Ectodermal cell (in vitro differentiated cells): ENCODE data around the gene OBI1.

ENCODE experiments used
- H3K27ac ChIP-seq: 2 replicates; pipeline ENCODE4 v1.7.0; 2013; ENCODE audit warnings: mild to moderate bottlenecking, low read depth, low read length; ENCODE audit not compliant: insufficient read depth, poor library complexity, severe bottlenecking
- H3K27me3 ChIP-seq: 2 replicates; pipeline ENCODE4 v1.7.0; 2013; ENCODE audit warnings: mild to moderate bottlenecking, low read length; ENCODE audit not compliant: insufficient read depth, control insufficient read depth, poor library complexity, severe bottlenecking
- H3K36me3 ChIP-seq: one replicate; pipeline ENCODE4 v1.7.0; 2013; ENCODE audit warnings: low read length; ENCODE audit not compliant: control insufficient read depth, insufficient read depth
- H3K4me1 ChIP-seq: one replicate; pipeline ENCODE4 v1.7.0; 2013; ENCODE audit warnings: low read length; ENCODE audit not compliant: control insufficient read depth, insufficient read depth
- H3K4me3 ChIP-seq: 2 replicates; pipeline ENCODE4 v1.7.0; 2013; ENCODE audit warnings: low read depth, low read length, control low read depth; ENCODE audit not compliant: insufficient read depth
- H3K9me3 ChIP-seq: 2 replicates; pipeline ENCODE4 v1.7.0; 2013; ENCODE audit warnings: mild to moderate bottlenecking, low read length, moderate library complexity; ENCODE audit not compliant: control insufficient read depth
- WGBS, 2 experiments: methylation state at CpG; one replicate each; pipeline ENCODE4 v1.1.7; 2013; ENCODE audit warnings: missing lambda C conversion rate in 2 of 2; 5-methylcytosine and 5-hydroxymethylcytosine counted together

OBI1 gene

DNA sequence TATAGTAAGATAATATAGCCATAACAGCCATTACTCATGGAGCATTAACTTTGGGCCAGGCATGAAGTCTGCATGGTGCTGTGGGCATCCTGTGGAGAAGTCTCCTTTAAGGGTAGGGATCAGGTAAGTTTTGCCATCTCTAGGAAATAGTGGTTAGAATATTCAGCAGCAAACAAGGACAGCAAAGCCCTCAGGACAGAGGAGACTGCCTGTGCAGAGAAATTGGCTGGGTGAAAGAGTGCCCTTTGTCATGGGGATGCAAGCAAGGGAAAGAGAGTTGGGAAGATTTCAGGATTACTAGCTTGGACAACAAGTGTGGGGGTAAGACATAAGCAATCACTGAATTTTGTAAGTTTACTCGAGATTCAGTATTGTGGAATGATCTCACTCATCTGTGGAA, 15.7 kb upstream of the OBI1 start:
- Histone ChIP-seq H3K4me3 (no peak overlapping the region), H3K36me3 (no peaks in the 10 kb centered on the region), H3K4me1 (no peaks in the 10 kb centered on the region), H3K27ac (no peak overlapping the region), H3K27me3 (no peaks in the 10 kb centered on the region), H3K9me3 (no peaks in the 10 kb centered on the region)
- 83% methylated on average over 1 of the region's 1 CpG for WGBS, 2 experiments

DNA sequence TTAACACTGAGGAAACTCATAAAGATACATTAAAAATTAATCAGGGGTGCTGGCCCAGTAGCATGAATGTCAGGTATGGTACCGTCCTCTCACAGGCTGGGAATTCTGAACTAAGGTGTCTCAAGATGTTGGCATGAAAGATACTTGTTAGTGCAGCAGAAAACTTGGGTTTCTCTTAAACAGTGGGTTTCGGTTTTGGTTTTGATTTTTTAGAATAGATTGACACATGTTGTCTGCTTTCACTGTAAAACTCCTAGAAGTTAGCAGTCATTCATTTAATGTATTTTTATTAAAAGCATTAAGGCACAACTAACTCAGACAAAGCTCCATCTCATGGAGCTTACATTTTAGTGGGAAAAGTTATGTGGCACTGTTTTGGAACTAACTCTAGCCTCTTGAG, 3.5 kb upstream of the OBI1 start:
- no peaks in the 10 kb centered on the region for H3K9me3 ChIP-seq
- no peaks in the 10 kb centered on the region for H3K27me3 ChIP-seq
- H3K27ac ChIP-seq: no peak overlapping the region
- 88 to 97% methylated on average over 2 of the region's 2 CpGs for WGBS, 2 experiments
- H3K4me3 ChIP-seq: no peak overlapping the region
- H3K36me3 ChIP-seq: no peaks in the 10 kb centered on the region
- H3K4me1 ChIP-seq: no peaks in the 10 kb centered on the region

DNA sequence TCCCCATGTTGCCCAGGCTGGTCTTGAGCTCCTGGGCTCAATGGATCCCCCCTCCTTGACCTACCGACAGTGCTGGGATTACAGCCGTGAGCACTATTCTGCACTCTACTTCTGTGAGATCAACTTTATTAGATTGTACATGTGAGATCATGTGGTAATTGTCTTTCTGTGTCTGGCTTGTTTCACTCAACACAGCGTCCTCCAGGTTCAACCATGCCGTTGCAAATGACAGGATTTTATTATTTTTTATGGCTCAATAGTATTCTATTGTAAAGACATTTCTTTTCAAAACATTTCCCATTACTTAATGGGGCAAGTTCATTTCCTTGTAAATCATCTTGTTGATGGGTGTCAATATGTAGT, 1.5 kb upstream of the OBI1 start:
- 94 to 100% methylated on average over 3 to 4 of the region's 4 CpGs for WGBS, 2 experiments
- Histone ChIP-seq H3K4me3 (no peak overlapping the region), H3K27ac (no peak overlapping the region), H3K36me3 (no peaks in the 10 kb centered on the region), H3K4me1 (no peaks in the 10 kb centered on the region), H3K27me3 (no peaks in the 10 kb centered on the region), H3K9me3 (no peaks in the 10 kb centered on the region)

DNA sequence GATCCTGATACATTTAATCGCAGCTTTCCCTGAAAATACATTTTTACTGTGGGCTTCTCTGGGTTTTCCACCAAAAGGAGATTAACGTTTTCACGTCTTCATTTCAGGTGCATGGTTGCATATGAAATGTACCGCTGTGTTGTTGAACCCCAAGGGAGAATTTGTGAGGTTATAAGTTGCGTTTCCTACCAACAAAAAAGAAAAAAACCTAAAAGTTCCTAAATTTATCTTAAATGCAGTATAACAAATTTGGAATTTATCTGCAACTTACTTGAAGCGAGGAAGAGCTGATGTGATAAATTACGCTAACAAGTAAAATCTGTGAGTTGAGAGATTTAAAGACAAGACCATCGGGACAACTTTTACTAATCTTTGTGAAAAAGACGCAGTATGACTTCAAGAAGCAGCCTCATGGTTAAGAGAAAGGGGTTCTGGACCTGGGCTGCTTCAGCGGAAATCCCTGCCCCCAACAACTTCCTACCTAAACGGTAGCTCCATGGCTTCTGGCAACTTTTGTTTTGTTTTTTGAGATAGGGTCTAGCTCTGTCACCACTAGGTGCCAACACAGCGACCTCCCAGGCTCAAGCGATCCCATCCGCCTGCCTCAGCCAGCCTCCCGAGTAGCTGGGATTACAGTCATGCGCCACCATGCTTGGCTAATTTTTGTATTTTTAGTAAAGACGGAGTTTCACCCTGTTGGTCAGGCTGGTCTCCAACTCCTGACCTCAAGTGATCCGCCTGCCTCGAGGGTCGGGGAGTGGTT, 958 bp upstream of the OBI1 start:
- Histone ChIP-seq H3K27me3 (no peaks in the 10 kb centered on the region), H3K4me3 (no peak overlapping the region), H3K4me1 (no peaks in the 10 kb centered on the region), H3K27ac (no peak overlapping the region), H3K9me3 (no peaks in the 10 kb centered on the region), H3K36me3 (no peaks in the 10 kb centered on the region)
- WGBS, 2 experiments: 91 to 93% methylated on average over 19 to 20 of the region's 20 CpGs

DNA sequence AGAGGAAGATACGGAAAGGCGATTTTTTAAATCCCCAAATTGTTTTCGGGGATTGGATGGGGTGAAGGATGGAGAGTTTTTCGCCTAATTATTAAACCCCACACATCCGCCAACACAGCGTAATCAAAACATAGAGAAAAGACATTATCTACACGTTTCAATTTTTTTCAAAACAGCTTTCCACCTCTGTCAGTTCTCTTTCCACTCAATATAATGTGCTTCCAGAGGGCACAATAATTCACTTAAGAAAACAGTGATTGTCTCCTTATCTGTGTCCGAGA, 435 bp upstream of the OBI1 start:
- no peaks in the 10 kb centered on the region for H3K36me3 ChIP-seq
- 93 to 95% methylated on average over 6 to 8 of the region's 8 CpGs for WGBS, 2 experiments
- H3K27me3 ChIP-seq: no peaks in the 10 kb centered on the region
- no peak overlapping the region for H3K4me3 ChIP-seq
- H3K27ac ChIP-seq: no peak overlapping the region
- H3K9me3 ChIP-seq: no peaks in the 10 kb centered on the region
- H3K4me1 ChIP-seq: no peaks in the 10 kb centered on the region

GRCh38 chr13:78657699-78658629, 991 bp downstream of the OBI1 start:
- Histone ChIP-seq H3K4me1 (no peaks in the 10 kb centered on the region), H3K27me3 (no peaks in the 10 kb centered on the region), H3K4me3 (peak overlapping the region; percentile 70), H3K27ac (peak overlapping the region; percentile 75), H3K36me3 (no peaks in the 10 kb centered on the region), H3K9me3 (no peaks in the 10 kb centered on the region)
- 2% methylated on average over 7 to 12 of the region's 12 CpGs for WGBS, 2 experiments

DNA sequence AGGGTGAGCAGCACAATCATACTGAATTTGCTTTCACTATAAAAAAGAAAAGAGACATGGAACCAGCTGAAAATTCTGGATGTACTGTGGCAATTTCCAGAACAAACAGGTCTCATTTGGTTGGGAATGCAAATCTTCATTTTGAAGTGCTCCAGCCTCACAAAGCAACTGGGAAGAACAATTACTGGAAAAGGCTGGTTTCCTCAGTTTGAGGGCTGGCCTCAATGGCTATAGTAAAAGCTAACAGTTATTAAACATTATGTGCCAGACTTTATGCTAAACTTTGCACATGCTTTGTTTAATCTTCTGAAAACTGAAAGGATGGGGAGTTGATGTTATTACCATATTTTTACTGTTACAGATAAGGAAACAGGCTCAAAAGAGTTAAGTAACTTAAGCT, 3.0 kb downstream of the OBI1 start:
- Histone ChIP-seq H3K27me3 (no peaks in the 10 kb centered on the region), H3K27ac (no peak overlapping the region), H3K4me3 (no peak overlapping the region), H3K9me3 (no peaks in the 10 kb centered on the region), H3K36me3 (no peaks in the 10 kb centered on the region), H3K4me1 (no peaks in the 10 kb centered on the region)

DNA sequence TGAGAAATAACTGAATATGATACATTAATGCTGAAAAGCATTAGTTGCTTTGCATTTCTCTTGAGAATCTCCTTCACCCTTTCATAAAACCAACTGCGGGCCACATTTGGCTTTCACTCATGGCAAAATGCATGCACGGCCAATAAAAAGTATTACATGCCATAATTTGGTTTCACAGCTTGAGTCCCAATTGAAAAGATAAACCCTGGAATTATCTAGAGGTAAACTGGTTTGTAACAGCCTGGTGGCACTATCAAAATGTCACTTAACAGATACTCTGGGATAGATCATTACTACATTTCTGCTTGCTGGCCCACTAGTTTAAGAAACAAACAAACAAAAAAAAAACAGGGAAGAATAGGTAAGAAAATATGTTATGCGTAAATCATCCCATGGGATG, 3.9 kb downstream of the OBI1 start:
- Histone ChIP-seq H3K27ac (no peak overlapping the region), H3K4me1 (no peaks in the 10 kb centered on the region), H3K9me3 (no peaks in the 10 kb centered on the region), H3K36me3 (no peaks in the 10 kb centered on the region), H3K27me3 (no peaks in the 10 kb centered on the region), H3K4me3 (no peak overlapping the region)
- 96 to 100% methylated on average over 2 to 3 of the region's 3 CpGs for WGBS, 2 experiments

DNA sequence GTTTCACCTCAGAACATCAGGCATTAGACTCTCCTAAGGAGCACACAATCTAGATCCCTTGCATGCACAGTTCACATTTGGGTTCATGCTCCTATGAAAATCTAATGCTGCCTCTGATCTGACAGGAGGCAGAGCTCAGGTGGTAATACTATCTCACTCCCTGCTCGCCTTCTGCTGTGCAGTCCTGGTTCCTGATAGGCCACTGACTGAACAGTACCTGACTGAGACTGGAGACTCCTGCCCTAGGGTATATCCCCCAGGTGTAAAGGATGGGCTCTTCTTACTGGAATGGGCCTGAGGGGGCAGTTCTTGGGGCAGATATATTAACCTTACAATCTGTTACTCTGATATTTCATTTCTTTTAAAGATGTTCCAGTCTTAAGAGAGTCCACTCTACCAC, 6.3 kb downstream of the OBI1 start:
- Histone ChIP-seq H3K4me3 (no peak overlapping the region), H3K27ac (no peak overlapping the region), H3K9me3 (no peaks in the 10 kb centered on the region), H3K4me1 (no peaks in the 10 kb centered on the region), H3K27me3 (no peaks in the 10 kb centered on the region), H3K36me3 (no peaks in the 10 kb centered on the region)
- WGBS, 2 experiments: 79 to 80% methylated on average over 1 of the region's 1 CpG

DNA sequence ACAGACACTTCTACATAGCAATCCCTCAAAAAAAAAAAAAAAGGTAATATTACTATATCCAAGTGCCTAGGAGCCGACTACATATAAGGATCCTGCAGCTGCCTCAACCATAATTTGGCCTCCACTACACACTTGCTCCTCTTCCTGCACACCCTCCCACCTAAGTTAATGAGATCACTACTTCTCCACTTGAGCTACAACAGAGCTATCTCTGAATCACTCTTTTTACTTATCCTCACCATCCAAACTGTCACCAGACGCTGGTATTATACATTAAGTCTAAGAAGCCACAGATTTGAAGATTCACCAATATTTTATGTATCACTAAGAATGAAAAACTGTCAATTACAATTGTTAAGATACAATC, 8.3 kb downstream of the OBI1 start:
- no peaks in the 10 kb centered on the region for H3K36me3 ChIP-seq
- WGBS, 2 experiments: 87 to 99% methylated on average over 2 of the region's 2 CpGs
- no peaks in the 10 kb centered on the region for H3K9me3 ChIP-seq
- no peak overlapping the region for H3K27ac ChIP-seq
- H3K27me3 ChIP-seq: no peaks in the 10 kb centered on the region
- no peaks in the 10 kb centered on the region for H3K4me1 ChIP-seq
- no peak overlapping the region for H3K4me3 ChIP-seq
